HCT116 (cell line): ENCODE measurements around the gene POLR3C. TPM values are rescaled to one million over a fixed set of nuclear protein-coding genes. Genes with fewer than 3 reads are reported as not detected.
A peak's percentile ranks its signal among the peaks of the same experiment; 100 is the strongest.

Experiments used
- ATAC-seq: fragments of 200-7000 bp; cut with Tn5 transposase; 2 replicates; pipeline ENCODE4 v1.9.1; 2020; ENCODE audit warnings: mild to moderate bottlenecking, moderate library complexity
- BruUV-seq: library from RNA; stranded (reverse); fragments of 400-500 nt; replicated peaks from 2 replicates; lab custom pipeline; 2021; lab: Mats Ljungman, UMichigan
- CTCF ChIA-PET: fragments of 300-600 bp; sonication (Branson Sonifier 250); formaldehyde crosslinking; loops from one replicate; lab custom pipeline; 2021; ENCODE audit warnings: antibody characterized with exemption; lab: Charles Lee
- POLR2A ChIA-PET: fragments of 300-600, 350-600 bp; sonication (Branson Sonifier 250); formaldehyde crosslinking; loops from one replicate; lab custom pipeline; 2021; ENCODE audit warnings: antibody characterized with exemption; lab: Charles Lee
- RAD21 ChIA-PET, 2 experiments: fragments of 300-600 bp; sonication (Branson Sonifier 250); formaldehyde crosslinking; loops; one replicate each; lab custom pipeline; 2023; ENCODE audit warnings: low total read pairs in 2 of 2; ENCODE audit not compliant: uncharacterized antibody in 2 of 2, unreplicated experiment in 2 of 2, low non-redundant PET in 1 of 2; lab: Charles Lee
- DNase-seq: peaks from one replicate; pipeline ENCODE4 v3.0.0-alpha.2; 2010; ENCODE audit warnings: low read depth, low spot score
- H2AFZ ChIP-seq: fragments of 200-600 bp; shearing (Covaris generic), sonication (generic); 2 replicates; pipeline ENCODE4 v1.6.1; 2017; ENCODE audit warnings: low read depth, mixed run types, mixed read lengths, antibody characterized with exemption, low read length; ENCODE audit not compliant: poor library complexity, severe bottlenecking
- H3K27ac ChIP-seq: 2 replicates; pipeline ENCODE4 v1.5.1; 2012; ENCODE audit warnings: low read depth, low read length
- H3K27me3 ChIP-seq: fragments of 200-600 bp; sonication (generic); 2 replicates; pipeline ENCODE4 v1.6.1; 2016; ENCODE audit warnings: mixed run types, low read length, mixed read lengths; ENCODE audit not compliant: insufficient read depth
- H3K36me3 ChIP-seq, 2 experiments: fragments of 200-500 bp in 1 of 2; fragments of 200-600 bp in 1 of 2; sonication (Bioruptor generic) in 1 of 2; sonication (generic) in 1 of 2; 2 replicates each; pipeline versions ENCODE4 v1.5.1 to v1.6.1; 2014 to 2016; ENCODE audit warnings: low read length in 2 of 2, inconsistent platforms in 1 of 2, mixed read lengths in 1 of 2, mixed run types in 1 of 2; ENCODE audit not compliant: insufficient read depth in 2 of 2, control insufficient read depth in 1 of 2
- H3K4me1 ChIP-seq, 2 experiments: fragments of 200-600 bp in 1 of 2; sonication (generic) in 1 of 2; 2 replicates each; pipeline versions ENCODE4 v1.5.1 to v1.6.1; 2012 to 2017; ENCODE audit warnings: low read length in 2 of 2, inconsistent platforms in 1 of 2, mild to moderate bottlenecking in 1 of 2, mixed read lengths in 1 of 2, mixed run types in 1 of 2, moderate library complexity in 1 of 2; ENCODE audit not compliant: insufficient read depth in 2 of 2, control insufficient read depth in 1 of 2
- H3K4me2 ChIP-seq: fragments of 200-600 bp; sonication (generic); 2 replicates; pipeline ENCODE4 v1.6.1; 2017; ENCODE audit warnings: mixed run types, low read length, mixed read lengths
- H3K4me3 ChIP-seq, 2 experiments: fragments of 200-600 bp in 1 of 2; sonication (generic) in 1 of 2; replicated peaks in 1 of 2; 2 replicates each; pipeline ENCODE4 v1.5.1; 2011 to 2016; ENCODE audit warnings: low read length in 2 of 2, control low read depth in 1 of 2, low read depth in 1 of 2, mild to moderate bottlenecking in 1 of 2, mixed read lengths in 1 of 2, mixed run types in 1 of 2
- H3K79me2 ChIP-seq: fragments of 200-600 bp; sonication (generic); 2 replicates; pipeline ENCODE4 v1.6.1; 2017; ENCODE audit warnings: mild to moderate bottlenecking, mixed run types, low read length, moderate library complexity, mixed read lengths; ENCODE audit not compliant: insufficient read depth
- H3K9ac ChIP-seq: fragments of 200-600 bp; sonication (generic); 2 replicates; pipeline ENCODE4 v1.6.1; 2016; ENCODE audit warnings: low read length, mixed read lengths
- H3K9me2 ChIP-seq: fragments of 200-600 bp; sonication (generic), shearing (Covaris generic); 2 replicates; pipeline ENCODE4 v1.6.1; 2017; ENCODE audit warnings: mixed run types, mild to moderate bottlenecking, moderate library complexity; ENCODE audit not compliant: insufficient read depth
- H3K9me3 ChIP-seq, 2 experiments: fragments of 200-500 bp in 1 of 2; fragments of 200-600 bp in 1 of 2; sonication (Bioruptor generic) in 1 of 2; sonication (generic) in 1 of 2; 2 replicates each; pipeline ENCODE4 v1.6.1; 2014 to 2017; ENCODE audit warnings: low read length in 2 of 2, mixed read lengths in 2 of 2, inconsistent platforms in 1 of 2, low read depth in 1 of 2, mild to moderate bottlenecking in 1 of 2, mixed run types in 1 of 2, moderate library complexity in 1 of 2; ENCODE audit not compliant: control insufficient read depth in 1 of 2, insufficient read depth in 1 of 2
- H4K20me1 ChIP-seq: fragments of 200-600 bp; sonication (generic), shearing (Covaris generic); 2 replicates; pipeline ENCODE4 v1.6.1; 2017; ENCODE audit warnings: mixed run types, mild to moderate bottlenecking, moderate library complexity; ENCODE audit not compliant: insufficient read depth
- ATF3 ChIP-seq: IDR thresholded peaks from 2 replicates; pipeline ENCODE4 v1.6.1; 2012
- CBX3 ChIP-seq: IDR thresholded peaks from 2 replicates; pipeline ENCODE4 v1.6.1; 2012; ENCODE audit warnings: low read depth
- CTCF ChIP-seq, 3 experiments: fragments of 200-600 bp in 1 of 3; sonication (generic) in 1 of 3; IDR thresholded peaks in 2 of 3; conservative IDR thresholded peaks in 1 of 3; 2 replicates each; pipeline ENCODE4 v1.5.1; 2012 to 2017; ENCODE audit warnings: low read depth in 2 of 3, low read length in 2 of 3, antibody characterized with exemption in 1 of 3, borderline replicate concordance in 1 of 3, control low read depth in 1 of 3, mild to moderate bottlenecking in 1 of 3, mixed read lengths in 1 of 3, mixed run types in 1 of 3, moderate library complexity in 1 of 3; ENCODE audit not compliant: insufficient read depth in 1 of 3
- EGR1 ChIP-seq: IDR thresholded peaks from 2 replicates; pipeline ENCODE4 v1.6.1; 2012; ENCODE audit warnings: low read depth
- ELF1 ChIP-seq: IDR thresholded peaks from 2 replicates; pipeline ENCODE4 v1.6.1; 2012; ENCODE audit warnings: low read depth, borderline replicate concordance
- EZH2 ChIP-seq: fragments of 200-600 bp; sonication (generic); IDR thresholded peaks from 2 replicates; pipeline ENCODE4 v1.6.1; 2017; ENCODE audit warnings: antibody characterized with exemption, mixed run types
- EZH2phosphoT487 ChIP-seq: fragments of 200-600 bp; IDR thresholded peaks from 2 replicates; pipeline ENCODE4 v1.6.1; 2018; ENCODE audit warnings: antibody characterized with exemption, borderline replicate concordance
- FOSL1 ChIP-seq: IDR thresholded peaks from 2 replicates; pipeline ENCODE4 v1.6.1; 2012; ENCODE audit warnings: low read depth
- JUND ChIP-seq: IDR thresholded peaks from 2 replicates; pipeline ENCODE4 v1.6.1; 2012
- POLR2A ChIP-seq: IDR thresholded peaks from 2 replicates; pipeline ENCODE4 v1.7.0; 2011; ENCODE audit warnings: borderline replicate concordance; ENCODE audit not compliant: insufficient read depth, insufficient read length; ENCODE audit errors: extremely low read depth
- POLR2AphosphoS5 ChIP-seq: IDR thresholded peaks from 2 replicates; pipeline ENCODE4 v1.6.1; 2011; ENCODE audit warnings: mild to moderate bottlenecking, low read depth, low read length, moderate library complexity
- REST ChIP-seq: IDR thresholded peaks from 2 replicates; pipeline ENCODE4 v1.6.1; 2012; ENCODE audit warnings: low read depth
- SP1 ChIP-seq: IDR thresholded peaks from 2 replicates; pipeline ENCODE4 v1.6.1; 2012; ENCODE audit warnings: low read depth
- SRF ChIP-seq: IDR thresholded peaks from 2 replicates; pipeline ENCODE4 v1.6.1; 2012; ENCODE audit warnings: low read depth
- TCF7L2 ChIP-seq: IDR thresholded peaks from 2 replicates; pipeline ENCODE4 v1.7.0; 2011; ENCODE audit warnings: borderline replicate concordance, inconsistent platforms; ENCODE audit not compliant: insufficient read depth, insufficient read length; ENCODE audit errors: extremely low read depth
- YY1 ChIP-seq: IDR thresholded peaks from 2 replicates; pipeline ENCODE4 v1.6.1; 2011; ENCODE audit warnings: low read length, low read depth, moderate library complexity, mild to moderate bottlenecking; ENCODE audit not compliant: insufficient replicate concordance; ENCODE audit errors: extremely low read depth
- ZBTB33 ChIP-seq: IDR thresholded peaks from 2 replicates; pipeline ENCODE4 v1.6.1; 2011; ENCODE audit warnings: mild to moderate bottlenecking, low read length, moderate library complexity; ENCODE audit not compliant: insufficient replicate concordance; ENCODE audit errors: extremely low read depth
- ZFX ChIP-seq: fragments of 450-650 bp; IDR thresholded peaks from 2 replicates; pipeline ENCODE4 v1.6.1; 2017
- ZNF274 ChIP-seq: fragments of 200-500 bp; sonication (Bioruptor generic); IDR thresholded peaks from 2 replicates; pipeline ENCODE4 v1.6.1; 2014; ENCODE audit warnings: mild to moderate bottlenecking, low read depth, low read length, inconsistent platforms
- intact Hi-C: fragments of 100-400 bp; cut with micrococcal nuclease; formaldehyde crosslinking; loops from 2 replicates; pipeline ENCODE4 v1.10.0; 2022
- total RNA-seq: library from RNA; stranded (reverse); gene quantifications from one replicate; pipeline ENCODE4 v1.2.1, GENCODE V29; 2021; ENCODE audit not compliant: unreplicated experiment

The POLR3C gene
- total RNA-seq, 1 experiment from 2014 or later: 25.4 TPM

- H3K9me2 ChIP-seq: no peaks in the 10 kb centered on the region
- no peaks in the 10 kb centered on the region for H3K9me3 ChIP-seq
- H3K79me2 ChIP-seq: no peaks in the 10 kb centered on the region
- H3K4me2 ChIP-seq: peak overlapping the region; percentile 71
- CTCF ChIA-PET: interaction anchor here (0.7 to 3.3 kb wide), 23 partner anchors 9 to 144 kb away, joined by 3 to 36 read pairs (median 7); partner anchors contain the start of genes ANKRD34A, ITGA10, NUDT17 and PIAS3
- TF ChIP-seq TCF7L2 (no peak), CTCF (IDR thresholded peaks at IDR 0.05 in 2 of 3, conservative IDR thresholded peaks at IDR 0.05 in 1 of 3; ENCODE audit: borderline replicate concordance in 1 of 3, insufficient read depth in 1 of 3, low read depth in 2 of 3, low read length in 2 of 3) (no peak), POLR2A (no peak), SP1 (no peak), EGR1 (no peak), EZH2 (no peak), FOSL1 (no peak), ZFX (no peak), ELF1 (no peak), YY1 (no peak), ATF3 (no peak), CBX3 (no peak), REST (no peak), JUND (no peak), EZH2phosphoT487 (no peak), POLR2AphosphoS5 (no peak), ZBTB33 (no peak), ZNF274 (no peak), SRF (no peak)
- TF ChIP-seq, all 23 proteins: peak for 0
- H3K4me3 ChIP-seq: peak overlapping the region in 1 of 2 experiments; percentile 25; a peak in 2 of 4 replicates
- peak overlapping the region; percentile 64 for H2AFZ ChIP-seq
- ChIA-PET RAD21 (interaction anchor here (0.8 to 1.7 kb wide), 6 partner anchors 27 to 144 kb away, joined by 3 to 5 read pairs (median 4); partner anchors contain the start of genes PIAS3 (in 1 of the 2) and RBM8A (in 1 of the 2)), POLR2A (interaction anchor here (1.0 to 2.6 kb wide), 8 partner anchors 30 to 160 kb away, joined by 3 to 21 read pairs (median 6); partner anchors contain the start of genes ANKRD34A, PIAS3, POLR3GL and RBM8A)
- H3K27ac ChIP-seq: peak overlapping the region; percentile 78
- BruUV-seq: TSS peak; percentile 97
- DNase-seq (no peak), ATAC-seq (peak; percentile 26)
- peak overlapping the region; percentile 54 for H3K9ac ChIP-seq
- peaks cover 29 to 33% of the 10 kb centered on the region in 2 experiments for H3K4me1 ChIP-seq
- no peaks in the 10 kb centered on the region for H3K36me3 ChIP-seq
- intact Hi-C loops: loop anchor here (1.0 to 5.0 kb wide), 3 partner anchors 18 to 121 kb away; partner anchors contain the start of gene ITGA10
- H4K20me1 ChIP-seq: no peaks in the 10 kb centered on the region
- no peaks in the 10 kb centered on the region for H3K27me3 ChIP-seq
Measured at GRCh38 chr1:145892486-145893087, 68.6 kb downstream of the POLR3C start.
